PFSK-1 (cell line): ENCODE data around the gene KCNIP4.

Experiments
- POLR2AphosphoS5 ChIP-seq: IDR thresholded peaks from 2 replicates; pipeline ENCODE4 v1.6.1; 2012; ENCODE audit warnings: low read depth, mild to moderate bottlenecking, control low read depth, low read length, moderate library complexity
- SIN3A ChIP-seq: IDR thresholded peaks from 2 replicates; pipeline ENCODE4 v1.6.1; 2012; ENCODE audit warnings: mild to moderate bottlenecking, low read length, moderate library complexity, borderline replicate concordance; ENCODE audit not compliant: insufficient read depth

DNA sequence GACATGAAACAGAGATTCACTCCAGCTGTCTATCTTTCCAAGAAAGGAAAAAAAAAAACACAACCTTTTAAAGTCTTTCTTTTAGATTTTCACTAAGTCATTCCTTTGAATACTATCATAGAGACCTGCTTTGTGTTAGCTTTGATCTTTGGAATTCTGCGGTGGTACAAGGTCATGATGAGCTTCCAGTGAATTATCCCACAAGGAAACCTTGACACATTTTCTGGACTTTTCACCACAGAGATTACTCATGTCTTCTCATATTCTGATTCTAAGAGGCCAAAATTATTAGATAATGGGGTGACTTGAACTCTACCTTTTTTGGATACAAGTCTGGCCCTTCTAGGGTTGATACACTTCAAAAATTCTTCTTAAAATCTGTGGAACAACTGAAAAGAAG, 1046.7 kb downstream of the KCNIP4 start:
- no peak for TF ChIP-seq POLR2AphosphoS5
- TF ChIP-seq SIN3A: no peak
